Measurements from ENCODE around the gene HOXA9.

Gene HOXA9

DNA sequence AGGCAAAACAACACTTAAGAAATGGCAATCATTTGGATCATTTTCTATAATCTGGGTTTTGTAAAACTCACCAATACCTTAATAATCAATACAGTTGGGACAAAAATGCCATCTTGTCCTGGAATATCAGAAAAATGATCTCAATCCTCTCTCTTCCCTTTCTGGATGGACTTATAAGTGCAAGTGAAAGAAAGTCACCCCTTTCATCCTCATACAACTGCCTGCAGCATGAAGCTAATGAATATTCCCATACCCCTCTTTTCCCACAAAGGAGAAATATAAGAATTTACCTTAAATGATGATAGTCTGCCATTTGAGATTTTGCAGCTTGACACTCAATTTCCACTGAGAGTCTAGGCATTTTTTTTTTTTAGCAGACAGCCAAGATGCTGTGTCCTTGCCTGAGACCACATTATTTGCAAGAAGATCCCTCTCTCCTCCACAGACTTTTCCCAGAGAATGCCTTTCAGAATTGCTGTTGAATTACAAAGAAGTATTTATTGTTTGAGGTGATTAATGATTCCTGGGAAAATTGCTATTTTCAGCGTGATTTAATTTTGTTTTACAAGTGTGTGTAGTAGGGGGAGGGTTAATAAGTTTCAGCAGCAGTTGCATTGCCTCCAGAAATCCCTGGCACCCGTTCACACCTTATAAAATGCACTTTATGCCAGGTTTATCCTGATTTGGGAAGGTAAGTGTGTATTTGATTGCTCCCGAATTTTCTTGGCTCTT is 38.6 kb downstream of the HOXA9 start:
- DNase-seq (ENCODE audit: low spot score): no peak

- DNase-seq (ENCODE audit: low spot score): no peak
Measured at GRCh38 chr7:27125986-27126394, 39.3 kb downstream of the HOXA9 start.

DNA sequence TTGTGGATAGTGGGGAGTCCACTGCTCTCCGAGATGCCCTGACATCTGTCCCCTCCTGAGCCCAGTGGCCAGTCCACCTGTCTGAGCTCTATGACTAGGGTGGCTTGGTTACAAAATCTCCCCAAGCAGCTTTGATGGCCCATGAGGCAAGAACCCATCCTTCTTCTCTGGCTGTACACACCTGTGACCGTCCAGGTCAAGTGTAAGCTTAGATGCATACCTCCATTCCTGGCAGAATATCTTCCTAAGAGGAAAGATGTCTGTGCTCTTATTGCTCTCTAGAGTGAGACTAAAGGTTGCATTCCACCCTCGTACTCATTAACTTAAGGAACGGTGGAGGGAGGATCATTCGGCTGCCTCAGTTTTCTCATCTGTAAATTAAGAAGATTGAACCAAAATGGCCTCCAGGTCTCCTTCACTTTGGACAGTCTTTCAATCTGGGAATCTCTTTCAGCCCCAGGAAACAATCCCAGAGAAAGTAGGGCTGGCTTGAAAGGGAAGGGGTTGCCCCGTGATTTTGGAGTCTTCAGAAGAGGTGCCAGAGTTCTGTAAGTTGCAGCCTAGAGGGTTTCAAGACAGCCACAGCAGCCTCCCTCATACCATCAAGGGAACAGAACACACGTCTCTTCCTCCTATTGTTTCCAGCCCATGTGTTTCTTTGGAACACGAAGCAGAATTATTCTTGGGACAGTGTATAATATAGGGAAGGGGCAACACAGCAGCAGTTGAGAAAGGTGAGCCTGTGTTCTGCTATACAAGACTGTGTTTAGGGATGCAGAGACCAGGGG is 40.2 kb downstream of the HOXA9 start:
- no peak for DNase-seq (ENCODE audit: low spot score)

GRCh38 chr7:27124096-27124901 is 41.0 kb downstream of the HOXA9 start:
- no peak for DNase-seq (ENCODE audit: low spot score)

DNA sequence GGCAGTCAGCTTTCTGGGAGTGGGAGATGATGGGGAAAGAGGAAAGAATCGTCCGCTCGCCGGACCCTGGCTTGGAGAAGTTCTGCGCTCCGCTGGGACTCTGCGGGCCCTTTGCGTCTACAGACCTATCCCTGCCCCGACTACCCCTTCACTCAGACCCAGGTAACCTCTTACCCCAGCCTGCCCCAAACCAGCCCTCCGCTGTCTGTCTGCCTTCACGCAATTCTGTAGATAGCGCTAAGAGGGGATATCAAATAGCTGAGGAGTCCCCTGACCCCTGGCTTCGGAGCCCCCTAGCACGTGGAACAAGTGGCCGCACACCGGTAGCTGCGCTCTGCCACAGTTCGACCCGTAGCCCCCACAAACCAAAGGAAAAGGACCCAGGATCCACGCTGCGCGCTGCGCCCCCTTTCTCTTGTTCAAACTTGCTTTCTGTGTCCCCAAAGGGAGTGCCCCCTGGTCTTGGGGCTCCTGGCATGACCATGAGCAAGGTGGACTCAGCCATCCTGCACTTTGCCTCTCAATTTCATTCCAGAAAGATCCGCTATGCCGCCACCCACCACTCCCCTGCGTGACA is 41.8 kb downstream of the HOXA9 start:
- no peak for DNase-seq (ENCODE audit: low spot score)

DNA sequence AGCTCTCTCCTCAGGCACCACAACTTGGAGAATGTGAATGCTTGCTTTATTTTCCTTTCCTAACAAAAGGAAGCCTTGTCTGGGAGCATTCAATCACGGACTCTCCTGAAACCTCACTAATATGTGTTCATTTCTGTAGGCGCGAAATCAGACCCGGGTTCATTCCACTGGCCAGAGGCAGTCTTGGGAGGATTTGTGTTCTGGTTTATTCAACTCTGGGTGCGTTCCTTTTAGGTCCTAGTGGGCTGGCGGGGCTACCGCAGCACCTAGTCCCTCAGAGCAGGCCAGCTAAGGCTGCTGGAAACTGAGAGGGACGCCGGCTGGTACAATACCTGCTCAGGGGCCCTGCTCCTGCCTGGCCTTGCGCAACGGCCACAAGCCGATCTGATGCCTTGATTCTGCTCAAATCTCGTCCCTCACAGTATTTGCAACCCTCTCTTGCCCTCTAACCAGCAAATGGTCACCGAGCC is 42.3 kb downstream of the HOXA9 start:
- no peak for DNase-seq (ENCODE audit: low spot score)

GRCh38 chr7:27122077-27122910 is 43.0 kb downstream of the HOXA9 start:
- no peak for DNase-seq (ENCODE audit: low spot score)

DNA sequence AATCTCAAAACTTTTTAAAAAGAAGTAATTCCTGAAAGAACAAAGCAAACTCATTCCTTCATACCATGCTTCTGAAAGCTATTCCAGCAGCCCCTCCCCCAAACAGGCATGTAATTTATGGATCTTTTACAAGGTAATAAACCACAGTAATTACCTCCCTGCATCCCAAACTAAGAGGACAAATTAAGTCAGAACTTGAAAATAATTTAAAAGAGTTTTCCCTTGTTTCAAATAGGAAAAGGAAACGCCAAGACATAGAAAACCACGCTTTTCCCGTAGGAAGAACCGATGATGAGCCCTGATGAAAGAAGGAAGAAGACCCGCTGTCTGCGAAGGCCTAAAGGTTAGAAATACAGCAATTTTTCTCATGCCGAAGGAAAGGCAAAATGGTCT is 43.7 kb downstream of the HOXA9 start:
- no peak for DNase-seq (ENCODE audit: low spot score)

GRCh38 chr7:27119412-27119911 is 45.9 kb downstream of the HOXA9 start:
- DNase-seq (ENCODE audit: low spot score): no peak

DNA sequence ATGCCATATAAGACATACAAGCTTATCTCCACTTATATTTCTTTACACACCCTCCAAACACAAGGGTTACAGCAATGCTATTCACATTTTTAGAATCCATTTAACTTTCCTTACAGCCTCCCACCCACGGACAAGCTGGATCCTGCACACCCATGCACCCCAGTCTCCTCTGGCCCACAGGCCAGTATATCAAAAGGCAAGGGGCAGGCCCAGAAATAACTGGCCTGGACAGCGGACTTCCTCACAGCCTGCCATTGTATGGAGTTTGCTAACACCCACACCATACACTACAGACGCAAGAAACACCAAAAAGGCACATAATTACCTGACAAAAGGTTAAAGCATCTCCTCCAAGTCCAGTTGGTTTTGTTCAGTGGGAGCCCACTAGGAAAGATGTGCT is 46.8 kb downstream of the HOXA9 start:
- no peak for DNase-seq (ENCODE audit: low spot score)

- no peak for DNase-seq (ENCODE audit: low spot score)
Measured at GRCh38 chr7:27117887-27118491, 47.3 kb downstream of the HOXA9 start.

GRCh38 chr7:27116962-27117886 is 48.1 kb downstream of the HOXA9 start:
- DNase-seq (ENCODE audit: low spot score): no peak

DNA sequence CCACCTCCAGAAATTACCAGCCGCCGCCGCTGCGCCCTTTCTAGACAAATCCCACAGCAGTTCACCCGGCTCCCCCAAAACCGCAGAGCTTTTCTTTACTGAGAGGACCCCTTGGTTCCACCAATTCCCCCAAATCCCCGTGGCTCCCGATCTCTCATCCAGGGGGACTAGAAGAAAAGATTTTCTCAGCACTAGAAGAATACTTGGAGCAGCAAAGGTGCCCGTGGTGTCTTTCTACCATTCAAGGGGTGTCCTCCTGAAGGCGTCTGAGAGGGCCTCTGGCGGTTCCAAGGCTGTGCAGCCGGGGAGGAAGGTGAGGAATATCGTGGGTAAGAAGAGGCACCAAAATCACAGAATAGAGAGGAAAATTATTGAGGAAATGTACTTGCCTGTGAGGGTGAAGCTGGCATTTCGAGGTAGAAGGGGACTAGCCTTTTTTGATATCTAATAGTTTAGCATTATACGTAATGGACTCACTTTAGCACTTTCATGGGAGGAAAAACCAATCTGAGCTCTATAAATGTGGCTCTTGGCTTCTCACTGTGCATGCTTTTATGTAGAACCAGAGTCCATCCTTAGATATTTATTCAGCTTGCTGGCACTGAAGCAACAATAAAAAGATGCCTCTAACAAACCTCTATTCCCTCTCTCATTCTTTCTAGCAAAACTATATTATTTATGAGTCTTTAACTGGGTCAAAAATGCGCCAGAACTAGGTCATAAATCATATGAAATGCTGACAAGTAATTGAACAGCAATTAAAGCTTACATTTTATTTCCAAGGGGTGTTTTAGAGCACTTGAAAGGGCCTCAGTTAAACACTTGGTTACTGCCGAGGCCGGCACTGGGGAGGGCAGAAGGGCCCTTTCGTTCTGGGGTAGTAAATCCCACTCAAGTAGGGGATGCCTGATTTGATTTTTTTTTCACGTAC is 49.0 kb downstream of the HOXA9 start:
- no peak for DNase-seq (ENCODE audit: low spot score)

DNA sequence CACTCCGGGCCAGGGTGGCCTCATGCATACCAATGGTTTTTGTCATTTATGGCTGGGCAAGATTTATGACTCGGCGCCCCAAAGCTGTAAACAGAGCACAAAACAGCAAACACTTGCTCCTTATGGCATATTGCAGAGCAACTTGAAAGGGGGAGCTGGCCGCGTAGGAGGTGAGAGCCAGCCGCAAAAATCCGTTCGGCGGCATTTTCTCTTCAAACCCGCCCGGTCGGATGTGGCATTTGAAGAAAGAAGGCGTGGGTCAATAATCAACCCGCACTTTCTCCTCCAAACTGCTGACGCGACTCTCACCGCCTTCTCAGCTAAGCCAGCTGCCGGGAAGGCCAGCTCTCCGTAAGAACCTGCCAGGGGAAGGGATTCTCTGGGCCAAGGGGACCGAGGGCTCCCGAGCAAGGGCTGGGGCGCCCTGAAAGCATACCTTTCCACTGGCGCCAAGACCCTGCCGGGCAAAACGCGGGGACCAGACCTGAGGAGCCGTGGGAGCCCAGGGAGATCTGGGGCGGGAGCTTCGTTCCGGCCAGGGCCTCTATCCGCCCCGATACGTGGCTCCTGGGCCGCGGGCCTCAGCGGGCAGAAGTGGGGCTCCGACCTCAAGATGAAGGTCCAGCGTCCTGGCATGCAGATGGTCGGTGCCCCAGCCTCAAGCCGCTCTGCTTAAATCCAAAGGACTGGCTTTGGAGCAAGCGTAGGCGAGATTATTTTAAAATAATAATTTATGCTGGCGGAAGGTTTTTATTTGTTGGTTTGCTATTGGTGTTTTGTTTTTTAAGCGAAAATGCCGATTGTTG is 49.9 kb downstream of the HOXA9 start:
- no peak for DNase-seq (ENCODE audit: low spot score)

DNA sequence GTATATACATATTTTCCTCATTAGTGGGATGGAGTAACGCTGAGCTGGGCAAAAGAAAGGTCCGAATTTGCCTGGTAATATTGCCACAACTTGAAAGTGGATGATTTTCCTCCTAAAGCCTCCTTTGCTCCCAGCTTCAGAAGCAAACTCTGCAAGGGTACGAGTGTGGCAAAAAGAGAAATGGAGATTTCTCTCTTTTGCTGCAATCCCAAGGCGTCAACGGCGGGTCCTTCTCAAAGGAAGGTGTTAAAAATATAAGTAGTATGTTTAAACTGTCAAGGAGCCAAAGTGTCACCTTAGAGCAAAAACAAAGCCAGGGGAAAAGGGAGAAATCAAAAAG is 50.5 kb downstream of the HOXA9 start:
- no peak for DNase-seq (ENCODE audit: low spot score)

- no peak for DNase-seq (ENCODE audit: low spot score)
Measured at GRCh38 chr7:27113991-27114769, 51.2 kb downstream of the HOXA9 start.

Measured in hematopoietic multipotent progenitor cell treated with erythropoietin and hydrocortisone succinate and interleukin-3 and kit ligand, for 15 days (in vitro differentiated cells).